Peyer's patch (tissue), 4 donors: Measurements from ENCODE around the gene OXA1L.

Experiments
- POLR2A ChIP-seq, 2 donors: fragments of 450-650 bp; IDR thresholded peaks; one replicate each; pipeline ENCODE4 v1.5.1; 2017; ENCODE audit warnings: antibody characterized with exemption in 2 of 2, mild to moderate bottlenecking in 2 of 2, moderate library complexity in 2 of 2
- TF ChIP-seq, protein P1 (sequence below), 6 experiments: fragments of 450-650 bp in 4 of 6; fragments of 200-600 bp in 2 of 6; sonication (generic) in 1 of 6; IDR thresholded peaks; one replicate each; pipeline ENCODE4 v1.5.1; 2017 to 2019; ENCODE audit warnings: antibody characterized with exemption in 6 of 6, mild to moderate bottlenecking in 3 of 6, moderate library complexity in 1 of 6

DNA sequence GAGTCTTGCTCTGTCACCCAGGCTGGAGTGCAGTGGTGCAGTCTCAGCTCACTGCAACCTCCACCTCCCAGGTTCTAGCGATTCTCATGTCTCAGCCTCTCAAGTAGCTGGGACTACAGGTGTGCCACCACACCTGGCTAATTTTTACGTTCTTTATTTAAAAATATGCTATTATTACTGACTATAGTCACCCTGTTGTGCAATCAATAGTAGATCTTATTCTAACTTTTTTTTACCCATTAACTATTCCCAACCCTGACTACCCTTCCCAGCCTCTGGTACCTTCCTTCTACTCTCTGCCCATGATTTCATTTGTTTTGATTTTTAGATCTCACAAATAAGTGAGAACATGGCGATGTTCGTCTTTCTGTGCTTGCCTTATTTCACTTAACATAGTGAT, 2.5 kb downstream of the OXA1L start:
- TF ChIP-seq, protein P1, sequence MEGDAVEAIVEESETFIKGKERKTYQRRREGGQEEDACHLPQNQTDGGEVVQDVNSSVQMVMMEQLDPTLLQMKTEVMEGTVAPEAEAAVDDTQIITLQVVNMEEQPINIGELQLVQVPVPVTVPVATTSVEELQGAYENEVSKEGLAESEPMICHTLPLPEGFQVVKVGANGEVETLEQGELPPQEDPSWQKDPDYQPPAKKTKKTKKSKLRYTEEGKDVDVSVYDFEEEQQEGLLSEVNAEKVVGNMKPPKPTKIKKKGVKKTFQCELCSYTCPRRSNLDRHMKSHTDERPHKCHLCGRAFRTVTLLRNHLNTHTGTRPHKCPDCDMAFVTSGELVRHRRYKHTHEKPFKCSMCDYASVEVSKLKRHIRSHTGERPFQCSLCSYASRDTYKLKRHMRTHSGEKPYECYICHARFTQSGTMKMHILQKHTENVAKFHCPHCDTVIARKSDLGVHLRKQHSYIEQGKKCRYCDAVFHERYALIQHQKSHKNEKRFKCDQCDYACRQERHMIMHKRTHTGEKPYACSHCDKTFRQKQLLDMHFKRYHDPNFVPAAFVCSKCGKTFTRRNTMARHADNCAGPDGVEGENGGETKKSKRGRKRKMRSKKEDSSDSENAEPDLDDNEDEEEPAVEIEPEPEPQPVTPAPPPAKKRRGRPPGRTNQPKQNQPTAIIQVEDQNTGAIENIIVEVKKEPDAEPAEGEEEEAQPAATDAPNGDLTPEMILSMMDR (IDR thresholded peaks at IDR 0.05), result no peak
- no peak for TF ChIP-seq POLR2A (IDR thresholded peaks at IDR 0.05)
